Measurements from ENCODE around the gene FLYWCH2.
A peak's percentile ranks its signal among the peaks of the same experiment; 100 is the strongest.

The FLYWCH2 gene

DNA sequence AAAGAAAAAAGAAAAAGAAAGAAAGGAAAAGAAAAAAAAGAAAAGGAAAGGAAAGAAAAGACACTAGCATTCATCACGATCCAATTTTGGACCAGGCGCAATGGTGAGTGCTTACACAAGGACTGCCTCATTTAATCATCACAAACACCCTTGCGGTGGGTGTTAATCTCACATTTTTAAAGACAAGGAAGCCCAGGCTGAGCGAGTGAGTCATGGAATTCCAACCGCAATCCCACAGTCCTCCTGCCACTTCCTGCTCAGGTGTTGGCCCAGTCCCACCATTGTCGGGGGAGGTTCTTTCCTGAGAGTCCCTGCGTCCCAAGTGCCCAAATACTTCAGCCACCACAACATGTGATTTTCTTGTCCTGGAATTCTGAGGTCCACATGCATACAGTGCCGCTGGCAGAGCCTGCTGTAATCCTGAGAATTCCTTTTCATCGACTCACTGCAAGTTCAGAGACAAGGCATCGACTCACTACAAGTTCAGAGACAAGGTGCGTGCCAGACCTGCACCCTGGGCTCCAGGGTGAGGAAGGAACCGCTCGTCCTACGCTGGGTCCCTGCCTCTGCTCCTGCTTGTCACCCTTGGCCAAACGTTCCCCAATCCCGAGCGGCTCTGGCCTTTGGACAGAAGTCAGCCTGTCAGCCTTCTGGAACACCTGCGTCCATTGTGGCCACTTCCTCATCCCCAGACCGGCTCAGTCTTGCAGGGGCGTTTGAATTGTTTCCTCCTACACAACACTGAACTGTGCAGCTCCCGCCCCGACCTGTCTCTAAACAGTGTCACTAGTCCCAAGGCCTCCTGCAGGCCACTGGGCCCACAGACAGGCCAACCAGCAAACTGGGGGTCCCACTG lies 47.1 kb upstream of the FLYWCH2 start:
- Histone ChIP-seq H4K20me1 (ENCODE audit: insufficient read depth, low read length) (no peaks in the 10 kb centered on the region), H3K4me3 (ENCODE audit: low read depth in 1 of 2, low read length in 2 of 2) (no peak overlapping the region), H3K9ac (ENCODE audit: low read depth, low read length) (no peak overlapping the region), H3K27ac (ENCODE audit: low read length) (no peak overlapping the region), H3K4me2 (ENCODE audit: insufficient read depth, low read length) (no peak overlapping the region), H2AFZ (ENCODE audit: low read depth, low read length) (no peak overlapping the region), H3K79me2 (ENCODE audit: insufficient read depth, low read length) (no peaks in the 10 kb centered on the region), H3K36me3 (ENCODE audit: insufficient read depth, low read length) (no peaks in the 10 kb centered on the region), H3K4me1 (ENCODE audit: insufficient read depth, low read length) (no peaks in the 10 kb centered on the region), H3K27me3 (ENCODE audit: insufficient read depth, low read length, poor library complexity) (no peaks in the 10 kb centered on the region), H3K9me3 (ENCODE audit: insufficient read depth, low read length, severe bottlenecking) (no peaks in the 10 kb centered on the region)
- DNase-seq (no peak), ATAC-seq (ENCODE audit: insufficient read depth, low read depth) (no peak)
- TF ChIP-seq EZH2 (IDR thresholded peaks at IDR 0.05; ENCODE audit: borderline replicate concordance, low read depth, low read length, severe bottlenecking): no peak
- TF ChIP-seq, protein P1, sequence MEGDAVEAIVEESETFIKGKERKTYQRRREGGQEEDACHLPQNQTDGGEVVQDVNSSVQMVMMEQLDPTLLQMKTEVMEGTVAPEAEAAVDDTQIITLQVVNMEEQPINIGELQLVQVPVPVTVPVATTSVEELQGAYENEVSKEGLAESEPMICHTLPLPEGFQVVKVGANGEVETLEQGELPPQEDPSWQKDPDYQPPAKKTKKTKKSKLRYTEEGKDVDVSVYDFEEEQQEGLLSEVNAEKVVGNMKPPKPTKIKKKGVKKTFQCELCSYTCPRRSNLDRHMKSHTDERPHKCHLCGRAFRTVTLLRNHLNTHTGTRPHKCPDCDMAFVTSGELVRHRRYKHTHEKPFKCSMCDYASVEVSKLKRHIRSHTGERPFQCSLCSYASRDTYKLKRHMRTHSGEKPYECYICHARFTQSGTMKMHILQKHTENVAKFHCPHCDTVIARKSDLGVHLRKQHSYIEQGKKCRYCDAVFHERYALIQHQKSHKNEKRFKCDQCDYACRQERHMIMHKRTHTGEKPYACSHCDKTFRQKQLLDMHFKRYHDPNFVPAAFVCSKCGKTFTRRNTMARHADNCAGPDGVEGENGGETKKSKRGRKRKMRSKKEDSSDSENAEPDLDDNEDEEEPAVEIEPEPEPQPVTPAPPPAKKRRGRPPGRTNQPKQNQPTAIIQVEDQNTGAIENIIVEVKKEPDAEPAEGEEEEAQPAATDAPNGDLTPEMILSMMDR (IDR thresholded peaks at IDR 0.05; ENCODE audit: borderline replicate concordance, extremely low read depth, low read length, poor library complexity, severe bottlenecking): no peak

DNA sequence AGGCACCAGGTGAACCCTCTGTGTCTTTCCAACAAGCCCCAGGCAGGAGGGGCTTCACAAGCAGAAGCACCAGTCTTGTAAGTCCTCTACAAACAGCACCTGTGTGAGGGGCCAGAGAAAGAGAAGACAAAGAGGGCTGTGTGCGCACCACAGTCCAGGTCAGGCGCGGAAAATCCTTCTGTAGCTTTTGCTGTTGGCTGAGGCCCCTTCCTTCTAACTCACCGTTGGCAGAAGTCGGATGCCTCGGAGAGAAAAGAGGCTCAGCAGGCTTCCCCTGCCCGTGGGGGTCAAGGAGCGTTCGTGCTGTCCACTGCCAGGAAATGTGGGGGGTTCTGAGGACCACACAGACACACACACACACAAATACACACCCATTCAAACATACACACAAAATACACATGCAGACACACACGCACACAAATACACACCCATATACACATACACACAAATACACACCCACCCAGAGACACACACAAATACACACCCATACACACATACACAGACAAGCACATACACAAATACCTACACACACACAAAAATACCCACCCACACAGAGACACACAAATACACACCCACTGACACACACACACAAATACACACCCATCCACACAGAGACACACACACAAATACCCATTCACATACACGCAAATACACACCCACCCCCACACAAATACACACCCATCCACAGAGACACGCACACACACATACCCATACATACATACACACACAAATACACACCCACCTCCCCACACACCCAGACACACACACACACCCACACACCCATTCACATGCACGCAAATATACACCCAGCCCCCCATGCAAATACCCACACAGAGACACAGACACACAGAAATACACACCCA lies 46.1 kb upstream of the FLYWCH2 start:
- no peak overlapping the region for H3K9ac ChIP-seq (ENCODE audit: low read depth, low read length)
- no peaks in the 10 kb centered on the region for H3K79me2 ChIP-seq (ENCODE audit: insufficient read depth, low read length)
- H3K4me2 ChIP-seq (ENCODE audit: insufficient read depth, low read length): no peak overlapping the region
- H3K4me3 ChIP-seq (ENCODE audit: low read depth in 1 of 2, low read length in 2 of 2): no peak overlapping the region
- H3K36me3 ChIP-seq (ENCODE audit: insufficient read depth, low read length): no peaks in the 10 kb centered on the region
- H2AFZ ChIP-seq (ENCODE audit: low read depth, low read length): no peak overlapping the region
- no peaks in the 10 kb centered on the region for H3K27me3 ChIP-seq (ENCODE audit: insufficient read depth, low read length, poor library complexity)
- TF ChIP-seq, protein P1 (IDR thresholded peaks at IDR 0.05; ENCODE audit: borderline replicate concordance, extremely low read depth, low read length, poor library complexity, severe bottlenecking): no peak
- TF ChIP-seq EZH2 (IDR thresholded peaks at IDR 0.05; ENCODE audit: borderline replicate concordance, low read depth, low read length, severe bottlenecking): no peak
- DNase-seq: no peak
- no peak for ATAC-seq (ENCODE audit: insufficient read depth, low read depth)
- H3K9me3 ChIP-seq (ENCODE audit: insufficient read depth, low read length, severe bottlenecking): no peaks in the 10 kb centered on the region
- H4K20me1 ChIP-seq (ENCODE audit: insufficient read depth, low read length): no peaks in the 10 kb centered on the region
- H3K27ac ChIP-seq (ENCODE audit: low read length): no peak overlapping the region
- no peaks in the 10 kb centered on the region for H3K4me1 ChIP-seq (ENCODE audit: insufficient read depth, low read length)

DNA sequence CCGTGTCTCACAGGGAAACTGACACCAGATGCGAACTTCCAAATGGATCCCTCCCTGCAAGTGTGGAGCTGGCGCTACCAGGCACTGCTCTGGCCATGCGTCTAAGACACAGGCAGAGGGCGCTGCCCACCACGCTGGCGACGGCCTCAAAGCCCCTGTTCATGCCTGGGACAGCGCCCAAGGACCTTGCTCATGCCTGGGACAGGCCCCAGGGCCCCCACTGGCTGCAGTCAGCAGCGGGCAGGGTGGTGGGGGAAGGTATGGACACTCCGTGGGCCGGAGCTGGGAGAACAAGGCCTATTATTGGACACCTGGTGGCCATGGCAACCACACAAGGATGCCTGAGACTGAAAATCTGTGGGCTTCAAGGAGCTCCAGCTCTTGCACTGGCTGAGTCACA lies 44.1 kb upstream of the FLYWCH2 start:
- H3K4me1 ChIP-seq (ENCODE audit: insufficient read depth, low read length): no peaks in the 10 kb centered on the region
- no peak overlapping the region for H3K4me2 ChIP-seq (ENCODE audit: insufficient read depth, low read length)
- H4K20me1 ChIP-seq (ENCODE audit: insufficient read depth, low read length): no peaks in the 10 kb centered on the region
- H3K79me2 ChIP-seq (ENCODE audit: insufficient read depth, low read length): no peaks in the 10 kb centered on the region
- no peaks in the 10 kb centered on the region for H3K9me3 ChIP-seq (ENCODE audit: insufficient read depth, low read length, severe bottlenecking)
- no peaks in the 10 kb centered on the region for H3K27me3 ChIP-seq (ENCODE audit: insufficient read depth, low read length, poor library complexity)
- TF ChIP-seq, protein P1 (IDR thresholded peaks at IDR 0.05; ENCODE audit: borderline replicate concordance, extremely low read depth, low read length, poor library complexity, severe bottlenecking): peak; percentile 88
- no peak for TF ChIP-seq EZH2 (IDR thresholded peaks at IDR 0.05; ENCODE audit: borderline replicate concordance, low read depth, low read length, severe bottlenecking)
- no peak overlapping the region for H3K27ac ChIP-seq (ENCODE audit: low read length)
- no peaks in the 10 kb centered on the region for H3K36me3 ChIP-seq (ENCODE audit: insufficient read depth, low read length)
- H3K9ac ChIP-seq (ENCODE audit: low read depth, low read length): no peak overlapping the region
- no peak overlapping the region for H2AFZ ChIP-seq (ENCODE audit: low read depth, low read length)
- no peak overlapping the region for H3K4me3 ChIP-seq (ENCODE audit: low read depth in 1 of 2, low read length in 2 of 2)
- DNase-seq (peak; percentile 52), ATAC-seq (ENCODE audit: insufficient read depth, low read depth) (peak; percentile 91)

All from DND-41 (cell line).